WTC11 (cell line): Measurements from ENCODE around the gene INS. TPM values are rescaled to one million over a fixed set of nuclear protein-coding genes. Genes with fewer than 3 reads are reported as not detected.
"Not testable (repeated sequence)": the region's sequence is repeated elsewhere in the genome, so short reads cannot be mapped to it uniquely, and the experiment has no call there.

Source experiments
- ATAC-seq: fragments of 200-7000 bp; cut with Tn5 transposase; 2 replicates; pipeline ENCODE4 v1.10.0; 2021; ENCODE audit warnings: mild to moderate bottlenecking, moderate library complexity
- CTCF ChIA-PET: fragments of 300-600 bp; sonication (Branson Sonifier 250); formaldehyde crosslinking; loops from one replicate; lab custom pipeline; 2021; ENCODE audit warnings: antibody characterized with exemption; lab: Charles Lee
- POLR2A ChIA-PET: fragments of 350-600 bp; sonication (Branson Sonifier 250); formaldehyde crosslinking; loops from one replicate; lab custom pipeline; 2021; ENCODE audit warnings: antibody characterized with exemption; lab: Charles Lee
- DNase-seq: peaks from one replicate; pipeline ENCODE4 v3.0.0; 2021; ENCODE audit warnings: low spot score
- H3K27ac Mint-ChIP-seq: 2 replicates; pipeline ENCODE4 v1.8.0; 2021; ENCODE audit warnings: mixed read lengths
- H3K27me3 Mint-ChIP-seq: 2 replicates; pipeline ENCODE4 v1.8.0; 2021; ENCODE audit warnings: low read depth, mild to moderate bottlenecking, moderate library complexity, mixed read lengths
- H3K36me3 Mint-ChIP-seq: 2 replicates; pipeline ENCODE4 v1.8.0; 2021; ENCODE audit warnings: mixed read lengths
- H3K4me1 Mint-ChIP-seq: 2 replicates; pipeline ENCODE4 v1.8.0; 2022; ENCODE audit warnings: mixed read lengths
- H3K4me3 Mint-ChIP-seq: 2 replicates; pipeline ENCODE4 v1.8.0; 2021; ENCODE audit warnings: mild to moderate bottlenecking, moderate library complexity, mixed read lengths
- H3K9me3 Mint-ChIP-seq: 2 replicates; pipeline ENCODE4 v1.8.0; 2021; ENCODE audit warnings: mixed read lengths
- CREB1 ChIP-seq: sonication (generic); formaldehyde crosslinking; IDR thresholded peaks from 2 replicates; pipeline ENCODE4 v1.8.0; 2023; ENCODE audit warnings: mild to moderate bottlenecking, missing genetic modification reagents
- ELF4 ChIP-seq: sonication (generic); formaldehyde crosslinking; IDR thresholded peaks from 2 replicates; pipeline ENCODE4 v1.8.1; 2022; ENCODE audit warnings: low read depth, mild to moderate bottlenecking, moderate library complexity, missing genetic modification reagents
- ETV6 ChIP-seq: sonication (generic); formaldehyde crosslinking; IDR thresholded peaks from 2 replicates; pipeline ENCODE4 v1.8.1; 2022; ENCODE audit warnings: mild to moderate bottlenecking, missing genetic modification reagents
- FOXJ3 ChIP-seq: sonication (generic); formaldehyde crosslinking; IDR thresholded peaks from 2 replicates; pipeline ENCODE4 v1.9.0; 2021; ENCODE audit warnings: missing genetic modification reagents, mild to moderate bottlenecking, borderline replicate concordance
- FOXP1 ChIP-seq: sonication (generic); formaldehyde crosslinking; IDR thresholded peaks from 2 replicates; pipeline ENCODE4 v1.8.0; 2022; ENCODE audit warnings: missing genetic modification reagents, mild to moderate bottlenecking, moderate library complexity, borderline replicate concordance
- GRHL2 ChIP-seq: fragments of 250-450 bp; sonication (Bioruptor Pico); IDR thresholded peaks from 2 replicates; pipeline ENCODE4 v1.8.0; 2022; ENCODE audit warnings: mild to moderate bottlenecking, moderate library complexity; ENCODE audit not compliant: insufficient replicate concordance, severe bottlenecking
- GTF2I ChIP-seq: fragments of 250-450 bp; sonication (Bioruptor Pico); conservative IDR thresholded peaks from 2 replicates; pipeline ENCODE4 v1.4.0; 2021; ENCODE audit warnings: mild to moderate bottlenecking
- NR2C2 ChIP-seq: sonication (generic); formaldehyde crosslinking; IDR thresholded peaks from 2 replicates; pipeline ENCODE4 v1.8.0; 2022; ENCODE audit warnings: mild to moderate bottlenecking, missing genetic modification reagents
- SP1 ChIP-seq: sonication (generic); formaldehyde crosslinking; conservative IDR thresholded peaks from 2 replicates; pipeline ENCODE4 v1.8.1; 2022; ENCODE audit warnings: missing genetic modification reagents
- TCF7 ChIP-seq: sonication (generic); formaldehyde crosslinking; IDR thresholded peaks from 2 replicates; pipeline ENCODE4 v1.8.0; 2022; ENCODE audit warnings: mild to moderate bottlenecking, low read depth, missing genetic modification reagents, moderate library complexity
- TEAD1 ChIP-seq: sonication (generic); formaldehyde crosslinking; IDR thresholded peaks from 2 replicates; pipeline ENCODE4 v1.8.0; 2022; ENCODE audit warnings: mild to moderate bottlenecking, missing genetic modification reagents
- TEAD4 ChIP-seq: sonication (generic); formaldehyde crosslinking; IDR thresholded peaks from 2 replicates; pipeline ENCODE4 v1.8.0; 2022; ENCODE audit warnings: mild to moderate bottlenecking, missing genetic modification reagents
- ZNF121 ChIP-seq: sonication (generic); formaldehyde crosslinking; IDR thresholded peaks from 2 replicates; pipeline ENCODE4 v1.8.0; 2023; ENCODE audit warnings: missing genetic modification reagents
- ZNF219 ChIP-seq: sonication (generic); formaldehyde crosslinking; IDR thresholded peaks from 2 replicates; pipeline ENCODE4 v1.8.0; 2023; ENCODE audit warnings: missing genetic modification reagents, mild to moderate bottlenecking, borderline replicate concordance
- ZNF317 ChIP-seq: sonication (generic); formaldehyde crosslinking; IDR thresholded peaks from 2 replicates; pipeline ENCODE4 v1.8.1; 2023; ENCODE audit warnings: low read depth, mild to moderate bottlenecking, moderate library complexity, missing genetic modification reagents, borderline replicate concordance
- total RNA-seq: library from RNA; stranded (reverse); gene quantifications from 3 replicates; pipeline ENCODE4 v1.2.3, GENCODE V29; 2021
- TF ChIP-seq, protein P1 (sequence below): fragments of 250-450 bp; sonication (Bioruptor Pico); conservative IDR thresholded peaks from 2 replicates; pipeline ENCODE4 v1.9.0; 2021; ENCODE audit warnings: mild to moderate bottlenecking
- TF ChIP-seq, protein P2 (sequence below): fragments of 250-450 bp; sonication (Bioruptor Pico); IDR thresholded peaks from 2 replicates; pipeline ENCODE4 v1.8.0; 2021; ENCODE audit warnings: mild to moderate bottlenecking
- TF ChIP-seq, protein P3 (sequence below): fragments of 200-600 bp; IDR thresholded peaks from 2 replicates; pipeline ENCODE4 v1.8.0; 2022; ENCODE audit warnings: antibody characterized with exemption
- TF ChIP-seq, protein P4 (sequence below): sonication (generic); formaldehyde crosslinking; IDR thresholded peaks from 2 replicates; pipeline ENCODE4 v1.8.1; 2023; ENCODE audit warnings: mild to moderate bottlenecking, missing genetic modification reagents, moderate library complexity
- TF ChIP-seq, protein P5 (sequence below): fragments of 250-450 bp; sonication (Bioruptor Pico); IDR thresholded peaks from 2 replicates; pipeline ENCODE4 v1.9.0; 2021; ENCODE audit warnings: mild to moderate bottlenecking
- TF ChIP-seq, protein P6 (sequence below): sonication (generic); formaldehyde crosslinking; IDR thresholded peaks from 2 replicates; pipeline ENCODE4 v1.8.0; 2022; ENCODE audit warnings: mild to moderate bottlenecking, missing genetic modification reagents

Gene INS
- total RNA-seq, 1 experiment from 2014 or later = not detected

DNA sequence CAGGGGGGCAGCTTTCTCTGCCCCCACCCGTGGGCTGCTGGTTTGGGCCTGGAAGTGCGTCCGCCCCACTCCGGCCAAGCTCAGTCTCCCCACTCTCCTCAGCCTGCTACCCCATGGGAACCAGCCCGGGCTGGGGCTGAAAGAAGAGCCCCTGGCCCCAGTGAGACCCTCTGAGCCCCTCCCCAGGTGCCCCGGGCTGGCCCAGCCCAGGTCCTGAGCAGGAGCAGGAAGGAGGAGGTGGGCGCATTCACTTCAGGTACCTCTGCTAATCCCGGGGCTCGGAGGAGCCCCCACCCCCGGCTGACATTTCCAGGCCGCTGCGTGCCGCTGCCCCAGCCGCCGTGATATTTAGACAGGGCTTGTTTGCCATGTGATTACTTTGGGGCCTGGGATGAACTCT is 19.3 kb upstream of the INS start (continued):
- TF ChIP-seq, protein P1, sequence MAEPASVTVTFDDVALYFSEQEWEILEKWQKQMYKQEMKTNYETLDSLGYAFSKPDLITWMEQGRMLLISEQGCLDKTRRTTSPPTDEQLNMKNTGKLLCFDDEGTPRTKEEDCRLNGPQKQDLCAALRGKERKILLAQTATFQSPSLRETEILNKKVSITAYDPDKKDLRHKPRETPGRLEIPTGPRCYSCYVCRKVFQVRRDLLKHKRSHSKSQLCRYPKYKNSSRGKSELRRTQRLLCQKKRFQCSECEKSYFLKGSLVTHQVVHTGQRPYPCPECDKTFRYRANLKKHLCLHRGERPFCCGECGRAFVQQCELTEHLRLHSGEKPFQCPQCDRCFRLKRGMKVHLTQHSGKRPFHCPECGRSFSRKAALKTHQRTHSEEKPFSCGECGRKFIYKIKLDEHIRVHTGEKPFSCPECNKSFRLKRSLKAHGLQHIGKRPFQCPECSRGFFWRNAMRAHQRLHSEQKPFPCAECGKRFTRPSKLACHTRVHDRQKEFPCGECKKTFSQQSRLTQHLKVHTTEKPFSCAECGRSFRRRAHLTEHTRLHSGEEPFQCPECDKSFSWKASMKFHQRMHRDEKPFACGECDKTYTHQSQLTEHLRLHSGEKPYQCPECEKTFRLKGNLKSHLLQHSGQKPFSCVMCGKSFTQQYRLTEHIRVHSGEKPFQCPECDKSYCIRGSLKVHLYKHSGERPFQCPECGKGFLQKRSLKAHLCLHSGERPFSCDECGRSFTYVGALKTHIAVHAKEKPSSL = no peak
- TF ChIP-seq ETV6 (CRISPR knock-in tag) = no peak

DNA sequence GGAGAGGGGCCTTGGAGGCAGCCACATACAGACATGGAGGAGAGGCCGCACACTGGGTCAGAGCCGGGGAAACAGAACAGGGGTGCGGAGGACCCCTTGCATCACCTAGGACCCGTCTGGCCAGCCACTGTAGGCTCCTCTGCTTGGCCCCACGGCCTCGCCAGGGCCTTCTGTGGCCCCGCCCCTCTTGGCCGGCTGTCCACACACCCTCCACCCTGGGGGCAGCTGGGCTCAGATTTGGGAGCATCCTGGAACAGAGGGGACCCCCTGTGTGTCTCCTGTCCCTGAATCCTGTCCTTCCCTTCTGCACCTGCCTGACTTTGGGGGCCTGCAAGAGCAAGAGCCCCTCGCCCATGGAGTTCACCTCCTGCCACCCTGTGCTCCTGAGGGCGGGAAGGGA is 18.5 kb upstream of the INS start:
- Mint-ChIP-seq H3K36me3 (no peaks in the 10 kb centered on the region), H3K9me3 (no peaks in the 10 kb centered on the region), H3K27ac (no peak overlapping the region), H3K27me3 (peaks cover 3% of the 10 kb centered on the region), H3K4me3 (no peak overlapping the region), H3K4me1 (no peaks in the 10 kb centered on the region)
- TF ChIP-seq FOXJ3 (CRISPR knock-in tag) (no peak), GTF2I (no peak), CREB1 (CRISPR knock-in tag) (no peak), TCF7 (CRISPR knock-in tag) (no peak), ZNF219 (no peak), TEAD4 (CRISPR knock-in tag) (no peak)
- TF ChIP-seq, protein P2, sequence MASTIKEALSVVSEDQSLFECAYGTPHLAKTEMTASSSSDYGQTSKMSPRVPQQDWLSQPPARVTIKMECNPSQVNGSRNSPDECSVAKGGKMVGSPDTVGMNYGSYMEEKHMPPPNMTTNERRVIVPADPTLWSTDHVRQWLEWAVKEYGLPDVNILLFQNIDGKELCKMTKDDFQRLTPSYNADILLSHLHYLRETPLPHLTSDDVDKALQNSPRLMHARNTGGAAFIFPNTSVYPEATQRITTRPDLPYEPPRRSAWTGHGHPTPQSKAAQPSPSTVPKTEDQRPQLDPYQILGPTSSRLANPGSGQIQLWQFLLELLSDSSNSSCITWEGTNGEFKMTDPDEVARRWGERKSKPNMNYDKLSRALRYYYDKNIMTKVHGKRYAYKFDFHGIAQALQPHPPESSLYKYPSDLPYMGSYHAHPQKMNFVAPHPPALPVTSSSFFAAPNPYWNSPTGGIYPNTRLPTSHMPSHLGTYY (CRISPR knock-in tag) = no peak
- TF ChIP-seq, protein P3, sequence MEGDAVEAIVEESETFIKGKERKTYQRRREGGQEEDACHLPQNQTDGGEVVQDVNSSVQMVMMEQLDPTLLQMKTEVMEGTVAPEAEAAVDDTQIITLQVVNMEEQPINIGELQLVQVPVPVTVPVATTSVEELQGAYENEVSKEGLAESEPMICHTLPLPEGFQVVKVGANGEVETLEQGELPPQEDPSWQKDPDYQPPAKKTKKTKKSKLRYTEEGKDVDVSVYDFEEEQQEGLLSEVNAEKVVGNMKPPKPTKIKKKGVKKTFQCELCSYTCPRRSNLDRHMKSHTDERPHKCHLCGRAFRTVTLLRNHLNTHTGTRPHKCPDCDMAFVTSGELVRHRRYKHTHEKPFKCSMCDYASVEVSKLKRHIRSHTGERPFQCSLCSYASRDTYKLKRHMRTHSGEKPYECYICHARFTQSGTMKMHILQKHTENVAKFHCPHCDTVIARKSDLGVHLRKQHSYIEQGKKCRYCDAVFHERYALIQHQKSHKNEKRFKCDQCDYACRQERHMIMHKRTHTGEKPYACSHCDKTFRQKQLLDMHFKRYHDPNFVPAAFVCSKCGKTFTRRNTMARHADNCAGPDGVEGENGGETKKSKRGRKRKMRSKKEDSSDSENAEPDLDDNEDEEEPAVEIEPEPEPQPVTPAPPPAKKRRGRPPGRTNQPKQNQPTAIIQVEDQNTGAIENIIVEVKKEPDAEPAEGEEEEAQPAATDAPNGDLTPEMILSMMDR = no peak
- POLR2A ChIA-PET = no interaction called here
- DNase-seq (no peak), ATAC-seq (no peak)
- CTCF ChIA-PET = no interaction called here

DNA sequence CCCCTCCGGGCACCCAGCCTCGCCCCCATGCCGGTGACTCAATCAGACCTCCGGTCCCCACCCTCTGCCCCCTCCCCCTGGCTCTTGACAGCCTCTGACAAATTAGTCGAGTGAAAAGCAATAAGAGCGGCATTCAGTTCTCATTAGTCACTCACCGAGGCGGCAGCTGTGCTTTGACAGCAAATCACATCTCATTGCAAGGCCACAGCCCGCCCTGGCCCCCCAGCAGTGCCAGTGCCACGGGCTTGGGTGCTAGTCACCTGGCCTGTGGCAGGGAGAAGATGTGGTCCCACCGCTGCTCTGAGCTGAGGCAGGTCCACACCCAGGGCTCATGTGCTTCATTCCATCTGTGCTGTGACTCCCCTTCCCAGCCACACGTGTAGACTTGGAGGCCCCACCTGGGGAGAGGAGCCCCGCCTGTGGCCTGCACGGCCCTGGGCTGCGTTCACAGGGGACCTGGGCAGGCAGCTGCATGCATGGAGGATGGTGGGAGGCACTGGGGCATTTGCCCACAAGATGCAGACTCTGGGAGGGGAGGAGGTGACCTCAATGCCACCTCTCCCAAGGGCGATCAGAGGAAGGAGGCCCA is 18.0 kb upstream of the INS start:
- no peak overlapping the region for H3K27ac Mint-ChIP-seq
- H3K27me3 Mint-ChIP-seq = peaks cover 2% of the 10 kb centered on the region; the same call in 1 of the 2 replicates
- no peaks in the 10 kb centered on the region for H3K36me3 Mint-ChIP-seq
- ChIA-PET POLR2A (no interaction called here), CTCF (no interaction called here)
- no peak overlapping the region for H3K4me3 Mint-ChIP-seq
- no peak for TF ChIP-seq GRHL2
- TF ChIP-seq FOXP1 = no peak
- TF ChIP-seq, protein P4, sequence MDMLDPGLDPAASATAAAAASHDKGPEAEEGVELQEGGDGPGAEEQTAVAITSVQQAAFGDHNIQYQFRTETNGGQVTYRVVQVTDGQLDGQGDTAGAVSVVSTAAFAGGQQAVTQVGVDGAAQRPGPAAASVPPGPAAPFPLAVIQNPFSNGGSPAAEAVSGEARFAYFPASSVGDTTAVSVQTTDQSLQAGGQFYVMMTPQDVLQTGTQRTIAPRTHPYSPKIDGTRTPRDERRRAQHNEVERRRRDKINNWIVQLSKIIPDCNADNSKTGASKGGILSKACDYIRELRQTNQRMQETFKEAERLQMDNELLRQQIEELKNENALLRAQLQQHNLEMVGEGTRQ (CRISPR knock-in tag) = no peak
- TF ChIP-seq NR2C2 (CRISPR knock-in tag) = no peak
- TF ChIP-seq ZNF317 (CRISPR knock-in tag) = no peak
- no peak for TF ChIP-seq TEAD1
- TF ChIP-seq, protein P5, sequence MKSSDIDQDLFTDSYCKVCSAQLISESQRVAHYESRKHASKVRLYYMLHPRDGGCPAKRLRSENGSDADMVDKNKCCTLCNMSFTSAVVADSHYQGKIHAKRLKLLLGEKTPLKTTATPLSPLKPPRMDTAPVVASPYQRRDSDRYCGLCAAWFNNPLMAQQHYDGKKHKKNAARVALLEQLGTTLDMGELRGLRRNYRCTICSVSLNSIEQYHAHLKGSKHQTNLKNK (CRISPR knock-in tag) = no peak
- no peak for TF ChIP-seq ZNF121 (CRISPR knock-in tag)
- TF ChIP-seq, protein P6, sequence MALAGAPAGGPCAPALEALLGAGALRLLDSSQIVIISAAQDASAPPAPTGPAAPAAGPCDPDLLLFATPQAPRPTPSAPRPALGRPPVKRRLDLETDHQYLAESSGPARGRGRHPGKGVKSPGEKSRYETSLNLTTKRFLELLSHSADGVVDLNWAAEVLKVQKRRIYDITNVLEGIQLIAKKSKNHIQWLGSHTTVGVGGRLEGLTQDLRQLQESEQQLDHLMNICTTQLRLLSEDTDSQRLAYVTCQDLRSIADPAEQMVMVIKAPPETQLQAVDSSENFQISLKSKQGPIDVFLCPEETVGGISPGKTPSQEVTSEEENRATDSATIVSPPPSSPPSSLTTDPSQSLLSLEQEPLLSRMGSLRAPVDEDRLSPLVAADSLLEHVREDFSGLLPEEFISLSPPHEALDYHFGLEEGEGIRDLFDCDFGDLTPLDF = no peak
- TF ChIP-seq SP1 = no peak
- no peak for TF ChIP-seq ELF4 (CRISPR knock-in tag)
- DNase-seq = no peak
- H3K9me3 Mint-ChIP-seq = no peaks in the 10 kb centered on the region
- ATAC-seq = no peak
- no peaks in the 10 kb centered on the region for H3K4me1 Mint-ChIP-seq

DNA sequence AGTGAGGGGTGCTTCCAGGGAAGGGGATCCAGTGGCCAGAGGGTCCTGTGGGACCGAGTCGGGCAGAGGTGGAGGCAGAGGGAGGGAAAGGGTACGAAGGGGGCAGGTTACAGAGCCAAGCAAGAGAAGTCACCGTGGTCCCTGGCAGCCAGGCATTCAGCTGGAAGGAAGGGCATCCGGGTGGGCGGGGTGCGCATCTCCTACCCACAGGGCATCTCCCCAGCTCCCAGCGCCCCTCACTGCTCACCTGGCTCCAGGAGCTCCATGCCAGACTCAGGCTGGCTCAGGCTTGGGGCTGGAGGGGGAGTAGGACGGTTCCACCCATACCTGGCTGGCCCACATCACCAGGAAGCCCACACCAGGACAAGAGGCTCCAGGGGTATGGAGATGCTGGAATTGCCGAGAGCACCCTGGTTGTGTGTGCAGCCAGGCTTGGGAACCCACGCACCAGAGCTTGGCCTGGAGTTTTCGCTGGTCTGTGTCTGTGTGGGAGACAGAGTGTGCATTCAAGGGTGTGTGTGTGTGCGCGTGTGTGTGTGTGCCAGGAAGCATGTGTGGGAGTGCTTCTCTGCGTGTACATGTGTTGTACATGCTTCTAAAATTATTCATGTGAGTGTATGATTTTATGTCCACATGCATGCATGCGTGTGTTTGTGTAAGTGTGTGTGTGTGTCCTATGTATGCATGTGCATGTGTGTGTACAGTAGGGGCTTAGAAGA is 17.2 kb upstream of the INS start:
- CTCF ChIA-PET = interaction anchor here (0.6 to 1.3 kb wide), 2 partner anchors 8 to 1407 kb away, joined by 3 to 6 read pairs; no protein-coding TSS in a partner anchor
- ATAC-seq, POLR2A ChIA-PET, H3K27me3 Mint-ChIP-seq, H3K4me1 Mint-ChIP-seq, H3K9me3 Mint-ChIP-seq, DNase-seq, H3K36me3 Mint-ChIP-seq, H3K27ac Mint-ChIP-seq, H3K4me3 Mint-ChIP-seq: not testable (repeated sequence)
